ENCODE data around the gene HDAC1. TPM values are rescaled to one million over a fixed set of nuclear protein-coding genes. Genes with fewer than 3 reads are reported as not detected.

Gene HDAC1
- total and polyA plus RNA-seq, 2 of the 13 experiments (the other 11 are each of a cell fraction or from before 2014, with no cell fraction given) = 93.5 to 189 TPM

GRCh38 chr1:32303358-32303757 lies 11.5 kb downstream of the HDAC1 start:
- Histone ChIP-seq H3K27me3 (ENCODE audit: control insufficient read depth in 1 of 2, insufficient read depth in 2 of 2, low read length in 2 of 2) (no peaks in the 10 kb centered on the region), H2AFZ (ENCODE audit: low read length) (no peak overlapping the region)
- CTCF ChIA-PET (ENCODE audit: low intra/inter-chr PET ratio, low total read pairs) = no interaction called here

More at GRCh38 chr1:32303358-32303757, 11.5 kb downstream of the HDAC1 start:
- H3K4me2 ChIP-seq (ENCODE audit: low read depth, low read length) = no peak overlapping the region
- H3K9ac ChIP-seq (ENCODE audit: insufficient read depth, low read depth, low read length) = no peak overlapping the region
- no peak overlapping the region for H3K4me3 ChIP-seq (replicated peaks in 1 of 3; ENCODE audit: insufficient read depth in 1 of 3, low read depth in 2 of 3, low read length in 3 of 3)
- intact Hi-C loops (cut with micrococcal nuclease; ENCODE audit: unreplicated experiment) (no loop called here), in situ Hi-C loops (cut with HindIII; ENCODE audit: extremely low pct_ligation_motif_present, low pct_unique_long_range_greater_than_20kb) (no loop called here)
- no peak for TF ChIP-seq SPEN (CRISPR knock-in tag; IDR thresholded peaks at IDR 0.05; ENCODE audit: low read depth)
- TF ChIP-seq SMYD3 (CRISPR knock-in tag; IDR thresholded peaks at IDR 0.05) = no peak
- TF ChIP-seq EHMT2 (IDR thresholded peaks at IDR 0.05; ENCODE audit: borderline replicate concordance, low read depth, low read length) = no peak
- TF ChIP-seq ZNF552 (CRISPR knock-in tag; IDR thresholded peaks at IDR 0.05; ENCODE audit: borderline replicate concordance) = no peak
- no peak for TF ChIP-seq RARA (CRISPR knock-in tag; IDR thresholded peaks at IDR 0.05)
- no peak for TF ChIP-seq SETDB1 (CRISPR knock-in tag; IDR thresholded peaks at IDR 0.05; ENCODE audit: borderline replicate concordance)
- no peak for TF ChIP-seq PHF21A (CRISPR knock-in tag; IDR thresholded peaks at IDR 0.05)
- TF ChIP-seq ZNF180 (CRISPR knock-in tag; IDR thresholded peaks at IDR 0.05; ENCODE audit: borderline replicate concordance, low read depth) = no peak
- no peak for TF ChIP-seq ZBTB14 (CRISPR knock-in tag; IDR thresholded peaks at IDR 0.05)
- TF ChIP-seq ZNF781 (CRISPR knock-in tag; IDR thresholded peaks at IDR 0.05; ENCODE audit: borderline replicate concordance, not compliant biosample characterization) = no peak
- no peak for TF ChIP-seq KDM3A (CRISPR knock-in tag; IDR thresholded peaks at IDR 0.05; ENCODE audit: low read depth)
- no peak for TF ChIP-seq TBX2 (CRISPR knock-in tag; IDR thresholded peaks at IDR 0.05; ENCODE audit: borderline replicate concordance)
- TF ChIP-seq GABPA (IDR thresholded peaks at IDR 0.05; ENCODE audit: low read depth, low read length) = no peak
- TF ChIP-seq GABPA (CRISPR knock-in tag; IDR thresholded peaks at IDR 0.05; ENCODE audit: low read depth) = no peak
- no TSS peak for BruUV-seq (replicated peaks)
- H3K9me3 ChIP-seq (ENCODE audit: low read length) = no peaks in the 10 kb centered on the region
- H3K4me1 ChIP-seq (ENCODE audit: insufficient read depth, low read length) = peaks cover 33% of the 10 kb centered on the region
- POLR2A ChIA-PET = interaction anchor here (2.4 kb wide), 1 partner anchor 18 kb away, joined by 8 read pairs; no protein-coding TSS in a partner anchor
- peaks cover 67% of the 10 kb centered on the region for H3K79me2 ChIP-seq (ENCODE audit: insufficient read depth, low read length)
- peaks cover 12 to 48% of the 10 kb centered on the region in 2 experiments; a peak in 4 of 5 replicates for H3K36me3 ChIP-seq (replicated peaks in 1 of 2; ENCODE audit: control insufficient read depth in 1 of 2, insufficient read depth in 2 of 2, low read length in 2 of 2)
- H3K27ac ChIP-seq (ENCODE audit: extremely low read length, insufficient read depth, low read length) = no peak overlapping the region
- 97% methylated on average over 3 of the region's 3 CpGs for WGBS (ENCODE audit: low lambda C conversion rate)
- ATAC-seq = no peak
- no peak for FAIRE-seq
- no peaks in the 10 kb centered on the region for H4K20me1 ChIP-seq (ENCODE audit: insufficient read depth, low read length)
- DNase-seq (ENCODE audit: low spot score) = no peak

All from HepG2 (cell line).